NCI-H510A (cell line): ENCODE data around the gene DIP2C.
A peak's percentile ranks its signal among the peaks of the same experiment; 100 is the strongest.
"Not testable (repeated sequence)": the region's sequence is repeated elsewhere in the genome, so short reads cannot be mapped to it uniquely, and the experiment has no call there.

Experiments
- DNase-seq: peaks from one replicate; lab custom pipeline; 2025; lab: John Stamatoyannopoulos, UW

Gene DIP2C

DNA sequence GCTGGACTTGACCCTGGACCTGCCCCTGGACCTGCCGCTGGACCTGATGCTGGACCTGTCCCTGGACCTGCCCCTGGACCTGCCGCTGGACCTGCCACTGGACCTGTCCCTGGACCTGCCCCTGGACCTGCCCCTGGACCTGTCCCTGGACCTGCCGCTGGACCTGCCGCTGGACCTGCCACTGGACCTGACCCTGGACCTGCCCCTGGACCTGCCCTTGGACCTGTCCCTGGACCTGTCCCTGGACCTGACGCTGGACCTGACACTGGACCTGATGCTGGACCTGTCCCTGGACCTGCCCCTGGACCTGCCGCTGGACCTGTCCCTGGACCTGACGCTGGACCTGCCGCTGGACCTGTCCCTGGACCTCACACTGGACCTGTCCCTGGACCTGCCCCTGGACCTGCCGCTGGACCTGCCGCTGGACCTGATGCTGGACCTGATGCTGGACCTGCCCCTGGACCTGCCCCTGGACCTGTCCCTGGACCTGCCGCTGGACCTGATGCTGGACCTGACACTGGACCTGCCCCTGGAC is 31.6 kb downstream of the DIP2C start:
- not testable (repeated sequence) for DNase-seq

DNA sequence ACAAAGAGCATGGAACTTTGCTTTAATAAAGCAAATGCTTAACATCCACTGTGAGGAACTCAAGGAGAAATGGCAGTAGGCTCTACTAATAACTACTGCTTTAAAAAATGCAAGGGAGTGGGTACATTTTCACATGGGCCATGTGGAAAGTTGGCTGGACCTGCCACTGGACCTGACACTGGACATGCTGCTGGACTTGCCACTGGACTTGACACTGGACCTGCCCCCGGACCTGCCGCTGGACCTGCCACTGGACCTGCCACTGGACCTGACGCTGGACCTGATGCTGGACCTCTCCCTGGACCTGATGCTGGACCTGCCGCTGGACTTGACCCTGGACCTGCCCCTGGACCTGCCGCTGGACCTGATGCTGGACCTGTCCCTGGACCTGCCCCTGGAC is 32.6 kb downstream of the DIP2C start:
- no peak for DNase-seq

DNA sequence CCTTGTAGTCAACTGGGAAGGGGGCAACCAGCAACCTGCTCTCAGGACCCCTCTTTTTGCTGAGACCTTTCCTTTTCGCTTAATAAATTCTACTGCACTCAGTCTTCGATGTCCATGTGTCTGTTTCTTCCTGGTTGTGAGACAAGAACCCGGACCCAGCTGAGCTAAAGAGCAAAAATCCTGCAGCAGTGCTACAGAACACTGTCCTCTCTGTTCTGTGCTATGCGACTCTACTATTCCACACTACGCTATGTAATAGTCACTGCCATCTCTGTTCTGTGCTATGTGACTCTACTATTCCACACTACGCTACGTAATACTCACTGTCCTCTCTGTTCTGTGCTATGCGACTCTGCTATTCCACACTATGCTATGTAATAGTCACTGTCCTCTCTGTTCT is 34.3 kb downstream of the DIP2C start:
- DNase-seq = no peak

DNA sequence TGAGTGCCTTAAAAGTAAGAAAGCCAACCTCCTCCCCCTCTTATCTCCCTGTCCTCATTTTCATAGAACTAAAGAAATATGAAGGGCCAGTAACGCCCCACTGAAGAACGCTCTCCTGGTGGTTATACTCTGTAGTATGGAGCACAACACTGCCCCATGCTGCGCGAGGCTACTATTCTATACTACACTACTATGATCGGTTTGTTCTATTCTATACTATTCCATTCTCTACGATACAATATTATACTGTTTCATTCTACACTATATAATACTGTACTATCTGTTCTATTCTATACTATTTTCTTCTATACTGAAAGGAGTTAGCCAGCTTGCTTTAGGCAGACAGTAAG is 34.8 kb downstream of the DIP2C start:
- DNase-seq = no peak

DNA sequence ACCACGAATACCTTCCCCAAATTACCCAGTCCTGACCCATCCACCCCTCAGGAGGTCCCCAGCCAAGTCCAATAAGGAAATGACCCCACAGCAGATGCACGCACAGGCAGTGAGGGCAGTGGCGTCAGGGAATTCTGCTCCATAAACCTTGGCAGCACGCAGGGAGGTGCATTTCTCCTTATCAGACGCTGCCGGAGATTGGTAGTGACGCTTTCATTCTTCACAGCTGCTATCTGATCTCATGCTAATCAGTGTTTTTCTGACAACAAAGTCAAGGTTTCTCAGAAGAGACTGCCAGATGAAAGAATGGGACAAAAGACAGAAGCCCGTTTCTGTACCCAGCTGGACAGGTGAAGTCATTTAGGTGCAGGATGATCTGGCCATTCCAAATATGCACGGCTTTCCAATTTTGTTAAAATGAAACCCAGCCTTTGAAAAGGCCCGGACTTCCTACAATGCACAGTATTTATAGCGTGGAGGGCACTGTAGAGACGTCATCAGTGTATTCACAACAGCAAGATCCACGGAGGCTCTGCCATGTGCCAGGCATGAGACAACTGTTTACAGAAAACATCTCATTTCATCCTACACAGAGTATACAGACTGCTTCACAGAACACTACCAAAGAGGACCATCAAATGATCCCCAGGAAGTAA is 35.3 kb downstream of the DIP2C start:
- DNase-seq = no peak

DNA sequence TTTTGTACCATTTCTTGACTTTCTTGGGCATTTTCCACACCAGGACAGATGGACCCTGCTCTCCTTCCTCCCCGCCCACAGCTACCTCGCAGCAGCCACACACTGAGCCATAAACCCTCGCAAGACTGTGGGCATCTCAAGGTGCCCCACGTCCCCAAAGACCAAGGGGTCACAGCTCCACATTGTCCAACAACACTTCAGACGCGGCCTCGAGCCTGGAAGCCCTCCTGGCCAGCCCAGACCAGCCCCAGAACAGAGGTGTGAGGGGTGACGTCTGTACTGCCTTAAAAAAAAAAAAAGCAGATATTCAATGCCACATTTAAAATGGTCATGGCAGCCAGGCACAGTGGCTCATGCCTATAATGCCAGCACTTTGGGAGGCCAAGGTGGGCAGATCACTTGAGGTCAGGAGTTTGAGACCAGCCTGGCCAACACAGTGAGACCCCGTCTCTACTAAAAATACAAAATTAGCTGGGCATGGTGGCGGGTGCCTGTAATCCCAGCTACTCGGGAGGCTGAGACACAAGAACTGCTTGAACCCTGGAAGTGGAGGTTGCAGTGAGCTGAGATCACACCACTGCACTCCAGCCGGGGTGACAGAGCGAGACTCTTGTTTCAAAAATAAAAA is 36.5 kb downstream of the DIP2C start:
- not testable (repeated sequence) for DNase-seq

DNA sequence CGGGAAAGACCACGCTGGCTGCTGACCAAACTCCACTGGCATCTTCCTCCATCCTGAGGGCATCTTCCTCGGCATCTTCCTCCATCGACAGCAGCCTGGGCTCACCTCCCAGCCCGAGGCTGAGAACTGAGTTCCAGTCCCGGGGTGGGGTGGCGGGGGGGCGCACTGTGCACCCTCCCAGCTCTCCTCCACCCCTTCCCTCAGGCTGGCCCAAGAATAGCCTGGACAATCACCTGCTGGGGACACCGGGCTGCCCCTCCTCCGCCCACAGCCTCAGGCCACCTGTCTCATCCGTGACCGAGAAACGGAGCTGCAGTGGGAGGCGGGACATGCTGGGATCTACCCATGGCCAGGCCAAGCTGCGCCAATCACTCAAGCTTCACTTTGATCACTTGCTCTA is 37.2 kb downstream of the DIP2C start:
- DNase-seq = peak; percentile 31

DNA sequence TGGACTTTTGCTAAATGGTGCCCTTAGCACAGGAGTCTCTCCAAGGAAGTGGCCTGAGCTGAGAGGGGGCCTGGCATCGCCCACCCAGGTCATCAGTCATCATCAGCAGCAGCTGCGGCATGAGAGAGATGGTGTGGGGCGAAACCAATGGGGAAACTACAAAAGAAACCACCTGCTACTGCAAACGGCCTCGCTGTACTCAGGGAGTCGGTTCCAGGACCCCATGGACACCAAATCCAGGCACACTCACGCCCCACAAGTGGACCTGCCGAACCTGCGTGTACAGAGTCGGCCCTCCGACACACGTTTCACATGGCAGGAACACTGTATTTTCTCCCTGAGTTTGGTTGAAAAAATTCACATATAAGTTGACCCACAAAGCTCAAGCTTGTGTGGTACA is 37.8 kb downstream of the DIP2C start:
- no peak for DNase-seq

DNA sequence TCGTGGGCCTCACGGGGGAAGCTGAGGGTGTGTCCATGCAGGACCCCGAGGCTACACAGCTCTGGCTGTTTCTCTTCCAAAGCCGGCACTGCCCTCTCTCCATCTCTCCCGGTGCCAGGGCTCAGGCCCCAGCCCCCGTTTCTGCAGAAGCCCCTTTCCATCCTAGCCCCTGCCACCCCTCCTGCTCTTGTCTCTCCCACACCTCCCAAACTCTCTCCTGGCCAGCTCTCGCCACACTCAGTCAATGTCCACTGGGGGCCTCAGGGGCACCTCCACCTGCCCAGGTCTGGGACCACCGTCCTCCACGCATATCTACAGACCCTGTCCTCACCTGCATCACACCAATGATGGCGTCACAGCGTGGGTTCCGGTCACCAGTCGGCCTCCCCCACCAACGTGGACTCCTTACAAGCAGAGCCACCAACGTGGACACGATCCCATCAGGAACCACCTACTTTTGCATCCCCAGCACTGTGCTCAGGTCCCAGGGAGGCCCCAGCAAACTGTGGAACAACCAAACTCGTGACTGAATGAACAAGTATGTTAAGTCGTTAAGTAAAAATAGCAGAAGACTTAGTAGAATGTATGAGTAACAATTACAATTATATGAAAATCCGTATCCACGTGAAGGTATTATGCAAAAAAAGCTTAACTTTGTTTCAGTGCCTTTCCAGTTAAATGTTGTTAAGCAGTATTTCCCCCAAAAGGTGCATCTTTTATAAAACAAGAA is 38.4 kb downstream of the DIP2C start:
- DNase-seq = no peak

DNA sequence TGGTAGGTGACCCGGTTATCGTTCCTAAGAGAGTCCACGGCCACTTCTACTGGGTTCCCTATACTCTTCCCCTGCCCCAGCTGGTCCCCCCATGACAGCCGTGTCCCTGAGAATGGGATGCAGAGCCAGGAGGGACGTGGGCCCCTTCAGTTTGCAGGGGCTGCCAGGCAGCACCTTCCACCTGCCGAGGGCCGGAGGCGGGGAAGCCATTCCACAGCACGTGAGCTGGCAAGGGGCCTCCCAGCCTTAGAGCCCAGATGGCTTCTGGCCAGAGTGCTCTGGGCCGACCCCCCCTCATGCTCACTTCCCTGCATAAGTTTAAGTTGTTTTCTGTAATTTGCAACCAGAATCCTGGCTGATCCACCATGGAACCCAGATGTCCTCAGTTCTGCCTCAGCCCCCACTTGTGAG is 39.0 kb downstream of the DIP2C start:
- DNase-seq = no peak

DNA sequence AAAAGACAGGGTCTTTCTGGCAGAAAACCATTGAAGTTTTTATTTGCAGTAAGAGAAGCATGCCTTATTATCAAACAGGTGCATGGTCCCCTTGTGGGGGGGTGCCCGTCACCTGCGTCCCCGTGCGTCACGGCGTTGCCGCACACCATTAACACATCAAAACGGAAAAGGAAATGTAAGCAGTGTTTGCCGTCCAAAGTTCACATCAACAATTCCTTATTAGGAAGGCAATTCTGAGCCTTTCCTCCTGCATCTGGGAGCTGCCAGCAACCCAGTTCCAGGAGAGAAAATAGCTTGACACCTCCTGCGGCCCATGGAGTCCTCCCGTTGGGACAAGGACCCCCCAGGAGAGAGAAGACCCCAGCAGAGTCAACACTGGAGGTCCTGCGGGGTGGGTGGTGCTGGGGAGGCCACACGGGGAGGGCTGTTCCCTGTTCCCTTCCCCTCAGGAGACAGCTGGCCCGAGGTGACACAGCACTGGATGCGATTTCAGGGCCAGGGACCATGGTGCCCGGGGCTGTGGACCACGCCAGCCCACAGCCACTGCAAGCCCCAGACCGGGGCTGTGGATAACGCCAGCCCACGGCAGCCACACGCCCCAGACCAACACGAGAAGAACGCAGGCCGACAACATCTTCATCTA is 39.5 kb downstream of the DIP2C start:
- DNase-seq = peak; percentile 71

DNA sequence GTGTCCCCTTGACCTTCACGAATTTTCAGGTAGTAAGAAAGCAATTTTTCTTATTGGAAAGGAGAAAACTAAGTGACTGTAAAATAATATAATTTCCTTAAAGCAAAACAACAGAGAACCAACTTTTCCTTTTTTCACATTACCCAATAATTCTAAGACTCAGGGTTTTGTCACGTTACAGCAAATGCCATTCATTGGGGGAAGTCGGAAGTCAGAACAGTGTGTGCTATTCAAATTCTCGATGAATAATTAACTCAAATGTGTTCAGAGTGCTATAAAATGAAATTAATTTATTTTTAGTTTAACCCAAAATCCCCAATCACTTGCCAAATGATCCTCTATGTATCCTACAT is 40.0 kb downstream of the DIP2C start:
- no peak for DNase-seq

DNA sequence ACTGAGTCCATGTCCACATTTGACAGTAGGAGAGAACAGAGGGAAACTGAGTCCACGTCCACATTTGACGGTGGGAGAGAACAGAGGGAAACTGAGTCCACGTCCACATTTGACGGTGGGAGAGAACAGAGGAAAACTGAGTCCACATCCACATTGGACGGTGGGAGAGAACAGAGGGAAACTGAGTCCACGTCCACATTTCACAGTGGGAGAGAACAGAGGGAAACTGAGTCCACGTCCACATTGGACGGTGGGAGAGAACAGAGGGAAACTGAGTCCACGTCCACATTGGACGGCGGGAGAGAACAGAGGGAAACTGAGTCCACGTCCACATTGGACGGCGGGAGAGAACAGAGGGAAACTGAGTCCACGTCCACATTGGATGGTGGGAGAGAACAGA is 42.4 kb downstream of the DIP2C start:
- not testable (repeated sequence) for DNase-seq

DNA sequence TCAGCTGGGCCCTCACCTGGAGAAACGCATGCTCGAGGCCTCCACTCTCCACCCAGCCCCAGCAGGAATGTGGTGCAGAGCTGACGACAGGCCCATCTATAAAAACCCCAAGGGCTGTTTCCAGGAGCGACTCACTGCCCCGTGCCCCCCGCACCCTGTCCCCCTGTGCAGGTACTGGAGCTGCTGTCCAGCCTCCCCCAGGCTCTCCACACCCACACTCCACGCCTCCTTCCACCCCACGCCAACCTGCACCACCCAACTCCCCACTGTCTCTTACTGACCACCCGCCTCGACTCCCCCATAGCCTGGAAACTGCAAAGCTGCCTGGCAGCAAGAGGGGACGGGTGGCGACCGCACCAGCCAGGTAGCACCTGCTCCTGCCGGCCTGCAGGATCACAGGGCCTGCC is 43.3 kb downstream of the DIP2C start:
- no peak for DNase-seq

DNA sequence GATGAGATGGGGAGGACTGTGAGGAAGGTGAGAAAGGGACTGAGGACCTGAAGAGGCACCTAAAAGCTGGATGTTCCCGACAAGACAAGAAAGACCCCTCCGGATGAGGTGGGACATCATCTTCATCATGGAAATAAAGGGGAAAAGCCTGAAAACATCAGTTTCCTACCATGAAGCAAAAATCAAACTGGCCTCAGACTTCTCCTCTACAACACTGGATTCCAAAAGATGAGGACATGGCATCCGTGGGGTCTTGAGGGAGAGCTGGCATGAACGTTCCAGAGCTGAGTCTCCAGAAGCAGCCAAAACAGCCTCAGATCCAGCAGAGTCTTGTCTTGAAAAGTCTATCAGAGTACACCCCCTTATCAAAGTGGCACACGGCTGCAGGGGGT is 44.5 kb downstream of the DIP2C start:
- DNase-seq = no peak

DNA sequence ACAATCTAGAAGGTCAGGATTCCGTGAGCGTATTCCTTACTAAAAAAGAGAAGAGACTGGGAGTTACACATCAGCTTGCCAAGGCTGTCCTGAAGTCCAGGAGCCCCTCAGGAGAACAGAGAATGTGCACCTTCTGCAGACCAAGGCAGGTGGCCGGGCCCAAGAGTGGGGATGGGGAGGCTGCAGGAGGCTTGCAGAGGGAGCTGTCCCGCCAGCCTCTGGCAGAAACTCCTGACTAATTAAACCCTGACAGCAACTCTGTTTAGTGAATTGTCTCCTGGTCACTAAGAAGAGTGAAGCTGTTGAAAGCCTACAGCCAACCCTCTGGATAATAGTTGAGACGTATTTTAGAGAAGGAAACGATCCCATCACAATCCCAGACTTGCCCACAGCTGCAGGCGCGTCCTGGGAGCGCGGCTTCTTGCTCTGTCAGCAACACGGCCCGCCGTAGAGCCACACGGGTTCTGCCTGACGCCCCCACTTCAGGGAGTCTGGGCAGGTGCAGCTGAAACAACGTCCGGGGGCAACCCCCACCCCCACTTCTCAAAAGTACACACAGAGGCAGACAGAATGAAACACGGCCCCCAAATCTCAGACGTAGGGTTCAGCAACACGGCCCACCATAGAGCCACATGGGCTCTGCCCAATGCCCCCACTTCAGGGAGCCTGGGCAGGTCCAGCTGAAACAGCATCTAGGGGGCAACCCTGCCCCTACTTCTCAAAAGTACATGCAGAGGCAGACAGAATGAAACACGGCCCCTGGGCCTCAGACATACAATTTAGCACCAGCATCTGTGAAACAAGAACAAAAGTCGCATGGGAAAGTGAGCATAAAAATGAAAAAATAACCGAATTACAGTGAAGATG is 45.2 kb downstream of the DIP2C start:
- DNase-seq = no peak

DNA sequence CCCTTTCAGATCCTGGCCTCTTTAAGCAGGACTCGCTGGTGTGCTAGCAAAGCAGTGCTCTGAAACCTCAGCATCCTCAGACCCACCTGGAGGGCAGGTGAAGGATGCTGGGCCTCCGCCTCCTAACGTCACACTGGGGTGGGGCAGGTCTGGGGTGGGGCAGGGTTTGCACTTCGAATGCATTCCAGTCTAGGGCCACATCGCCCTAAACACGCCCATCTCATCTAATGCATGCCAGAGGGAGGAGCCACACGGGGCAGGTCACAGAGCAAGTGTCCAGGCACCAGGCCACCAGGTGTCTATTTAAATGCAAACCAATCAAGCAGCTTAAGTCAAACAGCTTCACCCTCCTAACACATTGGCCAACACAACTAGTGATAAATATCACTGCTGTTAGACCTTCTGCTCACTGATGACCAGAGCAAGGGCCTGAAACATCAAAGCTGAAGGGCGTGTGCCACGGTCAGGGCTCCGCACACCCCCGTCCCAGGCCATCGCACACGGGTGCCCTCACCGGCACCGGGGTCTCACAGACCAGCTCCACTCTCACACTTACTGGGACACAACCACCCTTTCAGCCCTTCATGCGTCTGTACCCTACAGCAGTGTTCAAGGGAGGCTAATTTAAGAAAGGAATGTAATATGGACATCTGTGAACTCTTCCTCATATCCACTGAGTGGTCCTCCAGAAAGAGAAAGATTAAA is 47.1 kb downstream of the DIP2C start:
- peak; percentile 70 for DNase-seq

DNA sequence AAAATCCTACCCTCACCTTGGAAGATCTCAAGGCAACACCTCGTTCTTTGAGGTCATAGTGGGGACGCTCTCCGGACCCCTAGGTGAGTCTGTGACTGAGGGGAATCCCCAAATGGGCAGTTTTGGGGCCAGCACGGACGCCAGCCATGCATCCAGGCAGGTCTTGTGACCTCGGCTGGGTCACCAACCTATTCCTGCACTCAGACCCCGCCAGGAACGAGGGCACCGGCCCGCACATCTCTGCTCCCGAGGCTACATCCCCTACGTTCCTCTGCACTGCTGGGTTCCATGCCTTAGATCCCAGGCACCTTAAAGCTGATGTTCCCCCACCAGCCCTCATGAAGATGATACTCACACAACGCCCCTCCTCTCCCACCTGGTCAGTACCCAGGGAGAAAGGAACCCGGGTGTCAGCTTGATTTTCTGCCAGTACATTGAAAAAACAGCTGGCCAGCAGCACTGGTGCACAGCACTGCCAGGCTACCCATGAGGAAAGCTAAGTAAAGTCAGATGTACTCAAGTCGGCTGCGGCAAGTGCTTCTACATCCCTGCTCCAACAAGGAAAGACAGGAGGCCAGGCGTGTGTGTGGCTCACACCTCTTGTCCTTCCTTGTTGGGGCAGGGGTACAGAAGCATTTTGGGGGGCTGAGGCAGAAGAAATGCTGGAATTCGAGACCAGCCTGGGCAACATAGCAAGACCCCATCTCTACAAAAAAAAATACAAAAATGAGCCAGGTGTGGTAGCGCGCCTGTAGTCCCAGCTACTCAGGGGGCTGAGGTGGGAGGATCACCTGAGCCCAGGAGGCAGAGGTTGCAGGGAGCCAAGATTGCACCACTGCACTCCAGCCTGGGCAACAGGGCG is 48.1 kb downstream of the DIP2C start:
- DNase-seq = no peak

DNA sequence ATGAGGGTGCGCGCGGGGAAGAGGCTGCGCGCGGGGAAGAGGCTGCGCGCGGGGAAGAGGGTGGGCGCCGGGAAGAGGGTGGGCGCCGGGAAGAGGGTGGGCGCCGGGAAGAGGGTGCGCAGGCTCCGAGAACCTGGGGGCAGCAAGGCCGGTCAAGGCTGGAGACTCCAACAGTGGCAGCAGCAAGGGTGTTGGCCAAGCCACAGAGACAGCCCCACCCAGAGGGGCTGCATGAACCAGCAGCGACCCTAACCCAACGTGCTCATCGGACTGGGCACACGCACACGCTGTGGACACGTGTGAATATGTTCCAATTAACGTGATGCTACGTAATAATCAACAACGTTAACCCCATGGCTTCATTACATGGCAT is 48.8 kb downstream of the DIP2C start:
- no peak for DNase-seq
